HL-60 (cell line): Measurements from ENCODE around the gene TBL1XR1.

Experiments
- CTCF ChIP-seq: IDR thresholded peaks from one replicate; pipeline ENCODE4 v1.5.1; 2011; ENCODE audit warnings: low read length, control low read depth, inconsistent platforms; ENCODE audit not compliant: insufficient read depth
- POLR2AphosphoS5 ChIP-seq: IDR thresholded peaks from 2 replicates; pipeline ENCODE4 v1.6.1; 2012; ENCODE audit warnings: low read depth
- SPI1 ChIP-seq: IDR thresholded peaks from 2 replicates; pipeline ENCODE4 v1.6.1; 2012; ENCODE audit warnings: low read depth, mild to moderate bottlenecking, borderline replicate concordance
- TF ChIP-seq, protein P1 (sequence below): IDR thresholded peaks from 2 replicates; pipeline ENCODE4 v1.6.1; 2012; ENCODE audit warnings: low read depth; ENCODE audit not compliant: insufficient replicate concordance

- no peak for TF ChIP-seq CTCF
- no peak for TF ChIP-seq POLR2AphosphoS5
- TF ChIP-seq, protein P1, sequence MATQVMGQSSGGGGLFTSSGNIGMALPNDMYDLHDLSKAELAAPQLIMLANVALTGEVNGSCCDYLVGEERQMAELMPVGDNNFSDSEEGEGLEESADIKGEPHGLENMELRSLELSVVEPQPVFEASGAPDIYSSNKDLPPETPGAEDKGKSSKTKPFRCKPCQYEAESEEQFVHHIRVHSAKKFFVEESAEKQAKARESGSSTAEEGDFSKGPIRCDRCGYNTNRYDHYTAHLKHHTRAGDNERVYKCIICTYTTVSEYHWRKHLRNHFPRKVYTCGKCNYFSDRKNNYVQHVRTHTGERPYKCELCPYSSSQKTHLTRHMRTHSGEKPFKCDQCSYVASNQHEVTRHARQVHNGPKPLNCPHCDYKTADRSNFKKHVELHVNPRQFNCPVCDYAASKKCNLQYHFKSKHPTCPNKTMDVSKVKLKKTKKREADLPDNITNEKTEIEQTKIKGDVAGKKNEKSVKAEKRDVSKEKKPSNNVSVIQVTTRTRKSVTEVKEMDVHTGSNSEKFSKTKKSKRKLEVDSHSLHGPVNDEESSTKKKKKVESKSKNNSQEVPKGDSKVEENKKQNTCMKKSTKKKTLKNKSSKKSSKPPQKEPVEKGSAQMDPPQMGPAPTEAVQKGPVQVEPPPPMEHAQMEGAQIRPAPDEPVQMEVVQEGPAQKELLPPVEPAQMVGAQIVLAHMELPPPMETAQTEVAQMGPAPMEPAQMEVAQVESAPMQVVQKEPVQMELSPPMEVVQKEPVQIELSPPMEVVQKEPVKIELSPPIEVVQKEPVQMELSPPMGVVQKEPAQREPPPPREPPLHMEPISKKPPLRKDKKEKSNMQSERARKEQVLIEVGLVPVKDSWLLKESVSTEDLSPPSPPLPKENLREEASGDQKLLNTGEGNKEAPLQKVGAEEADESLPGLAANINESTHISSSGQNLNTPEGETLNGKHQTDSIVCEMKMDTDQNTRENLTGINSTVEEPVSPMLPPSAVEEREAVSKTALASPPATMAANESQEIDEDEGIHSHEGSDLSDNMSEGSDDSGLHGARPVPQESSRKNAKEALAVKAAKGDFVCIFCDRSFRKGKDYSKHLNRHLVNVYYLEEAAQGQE: no peak
- TF ChIP-seq SPI1: no peak
Observed at GRCh38 chr3:177146646-177147045, 50.6 kb downstream of the TBL1XR1 start.
